Left ventricle myocardium inferior (tissue), 1 donor: ENCODE measurements around the gene FBLN5. TPM values are rescaled to one million over a fixed set of nuclear protein-coding genes. Genes with fewer than 3 reads are reported as not detected.
"Not testable (repeated sequence)": the region's sequence is repeated elsewhere in the genome, so short reads cannot be mapped to it uniquely, and the experiment has no call there.

ENCODE experiments used
- DNase-seq: peaks from one replicate; pipeline ENCODE4 v3.0.0-alpha.2; 2020
- H3K27ac ChIP-seq: fragments of 200-600 bp; replicated peaks from 2 replicates; pipeline ENCODE4 v1.8.0; 2021
- H3K27me3 ChIP-seq: fragments of 200-600 bp; 2 replicates; pipeline ENCODE4 v1.8.0; 2021; ENCODE audit warnings: low read depth
- H3K36me3 ChIP-seq: fragments of 200-600 bp; 2 replicates; pipeline ENCODE4 v1.8.0; 2021
- H3K4me1 ChIP-seq: fragments of 200-600 bp; 2 replicates; pipeline ENCODE4 v1.8.0; 2021
- H3K4me3 ChIP-seq: fragments of 200-600 bp; 2 replicates; pipeline ENCODE4 v1.8.0; 2021; ENCODE audit warnings: mild to moderate bottlenecking, moderate library complexity
- H3K9me3 ChIP-seq: fragments of 200-600 bp; replicated peaks from 2 replicates; pipeline ENCODE4 v1.8.0; 2021
- intact Hi-C: fragments of 100-400 bp; cut with micrococcal nuclease; formaldehyde crosslinking; loops from one replicate; pipeline ENCODE4 v1.11.0; 2022
- total RNA-seq: library from RNA; stranded (reverse); fragmentation: NEBNext Ultra II Directional; extraction: Animal tissue kit (Norgen Biotek cat#: 25700); gene quantifications from one replicate; pipeline ENCODE4 v1.2.1, GENCODE V29; 2021
- TF ChIP-seq, protein P1 (sequence below): fragments of 200-600 bp; IDR thresholded peaks from 2 replicates; pipeline ENCODE4 v1.8.0; 2021; ENCODE audit warnings: antibody characterized with exemption, mild to moderate bottlenecking, borderline replicate concordance
- donor health status: DM: no; HTN: yes; CAD: no; lungs with severe emphysema.

FBLN5 gene
- total RNA-seq, 1 donor from 2014 or later = 62.5 TPM

DNA sequence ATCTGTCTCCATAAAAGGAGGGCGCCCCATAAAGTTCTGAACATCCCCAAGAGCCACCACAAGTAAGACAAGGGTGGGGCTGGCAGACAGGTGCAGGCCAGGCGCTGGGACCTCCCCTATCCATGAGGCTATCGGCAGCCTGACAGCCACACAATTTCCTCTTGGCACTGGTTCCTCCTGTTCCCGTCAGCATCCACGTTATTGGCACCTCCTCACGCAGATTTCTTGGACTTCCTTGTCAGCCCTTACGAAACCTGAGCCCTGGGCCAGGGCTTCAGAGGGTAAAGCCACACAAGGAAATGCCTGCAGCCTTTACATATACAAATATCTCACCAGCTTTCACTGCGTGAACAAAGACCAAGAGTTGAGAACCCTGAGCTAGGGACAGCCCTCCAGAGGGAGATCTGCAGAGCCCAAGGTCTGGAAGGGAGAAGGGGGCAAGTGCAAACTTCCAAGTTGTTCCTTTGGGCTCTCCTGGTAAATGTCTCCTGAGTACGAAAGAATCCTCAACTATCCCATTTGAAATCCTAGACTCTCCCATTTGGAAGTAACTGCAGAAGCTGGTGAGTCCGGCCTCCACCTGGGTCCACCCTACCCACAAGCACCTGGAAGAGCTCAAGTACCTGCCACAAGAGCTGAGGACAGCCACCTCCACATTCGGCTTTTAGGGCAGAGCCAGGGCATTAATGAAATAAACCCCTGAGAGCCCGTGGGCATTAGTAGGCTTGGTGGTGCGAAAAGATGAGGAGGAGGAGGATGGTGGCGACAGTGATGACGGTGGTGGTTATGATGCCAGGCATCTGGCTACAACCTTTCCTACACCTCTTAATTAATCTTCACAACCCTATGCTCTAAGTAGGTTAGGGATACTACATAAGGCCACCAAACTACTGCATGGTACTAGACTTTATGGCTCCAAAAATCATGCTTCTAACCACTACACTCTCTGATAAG lies 74.7 kb downstream of the FBLN5 start:
- intact Hi-C loops = no loop called here
- Histone ChIP-seq H3K27ac (peak overlapping the region; percentile 64), H3K4me3 (no peak overlapping the region), H3K36me3 (peaks cover 33% of the 10 kb centered on the region), H3K9me3 (peaks cover 10% of the 10 kb centered on the region), H3K27me3 (peaks cover 42% of the 10 kb centered on the region), H3K4me1 (peaks cover 21% of the 10 kb centered on the region)
- TF ChIP-seq, protein P1, sequence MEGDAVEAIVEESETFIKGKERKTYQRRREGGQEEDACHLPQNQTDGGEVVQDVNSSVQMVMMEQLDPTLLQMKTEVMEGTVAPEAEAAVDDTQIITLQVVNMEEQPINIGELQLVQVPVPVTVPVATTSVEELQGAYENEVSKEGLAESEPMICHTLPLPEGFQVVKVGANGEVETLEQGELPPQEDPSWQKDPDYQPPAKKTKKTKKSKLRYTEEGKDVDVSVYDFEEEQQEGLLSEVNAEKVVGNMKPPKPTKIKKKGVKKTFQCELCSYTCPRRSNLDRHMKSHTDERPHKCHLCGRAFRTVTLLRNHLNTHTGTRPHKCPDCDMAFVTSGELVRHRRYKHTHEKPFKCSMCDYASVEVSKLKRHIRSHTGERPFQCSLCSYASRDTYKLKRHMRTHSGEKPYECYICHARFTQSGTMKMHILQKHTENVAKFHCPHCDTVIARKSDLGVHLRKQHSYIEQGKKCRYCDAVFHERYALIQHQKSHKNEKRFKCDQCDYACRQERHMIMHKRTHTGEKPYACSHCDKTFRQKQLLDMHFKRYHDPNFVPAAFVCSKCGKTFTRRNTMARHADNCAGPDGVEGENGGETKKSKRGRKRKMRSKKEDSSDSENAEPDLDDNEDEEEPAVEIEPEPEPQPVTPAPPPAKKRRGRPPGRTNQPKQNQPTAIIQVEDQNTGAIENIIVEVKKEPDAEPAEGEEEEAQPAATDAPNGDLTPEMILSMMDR = no peak
- DNase-seq = peak; percentile 72

DNA sequence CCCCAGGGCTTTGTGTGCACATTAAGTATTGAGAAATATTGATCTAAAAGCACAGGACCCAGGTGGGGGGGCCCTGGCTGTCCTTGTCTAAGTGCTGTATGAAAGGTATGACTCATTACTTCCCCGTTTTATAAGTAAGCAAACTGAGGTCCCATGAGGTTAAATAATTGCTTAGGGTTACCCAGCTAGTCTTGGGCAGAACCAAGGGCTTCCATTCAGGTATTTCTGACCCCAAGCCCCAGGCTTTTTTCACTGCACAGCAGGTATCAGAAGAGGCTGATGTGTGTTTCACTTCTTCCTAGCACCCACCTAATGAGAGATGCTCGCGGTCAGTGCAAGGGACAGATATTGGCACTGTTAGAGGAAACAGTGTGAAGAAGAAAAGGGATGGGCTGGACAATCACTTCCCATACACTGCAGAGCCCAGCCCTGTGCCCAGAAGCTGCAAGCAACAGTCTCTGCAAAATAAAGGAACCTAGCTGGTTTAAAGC lies 75.4 kb downstream of the FBLN5 start:
- Histone ChIP-seq H3K4me3 (no peak overlapping the region), H3K27ac (peak overlapping the region; percentile 63), H3K36me3 (peaks cover 31% of the 10 kb centered on the region), H3K27me3 (peaks cover 42% of the 10 kb centered on the region), H3K9me3 (peaks cover 13% of the 10 kb centered on the region), H3K4me1 (peaks cover 21% of the 10 kb centered on the region)
- no peak for DNase-seq
- TF ChIP-seq, protein P1 = no peak
- intact Hi-C loops = no loop called here

DNA sequence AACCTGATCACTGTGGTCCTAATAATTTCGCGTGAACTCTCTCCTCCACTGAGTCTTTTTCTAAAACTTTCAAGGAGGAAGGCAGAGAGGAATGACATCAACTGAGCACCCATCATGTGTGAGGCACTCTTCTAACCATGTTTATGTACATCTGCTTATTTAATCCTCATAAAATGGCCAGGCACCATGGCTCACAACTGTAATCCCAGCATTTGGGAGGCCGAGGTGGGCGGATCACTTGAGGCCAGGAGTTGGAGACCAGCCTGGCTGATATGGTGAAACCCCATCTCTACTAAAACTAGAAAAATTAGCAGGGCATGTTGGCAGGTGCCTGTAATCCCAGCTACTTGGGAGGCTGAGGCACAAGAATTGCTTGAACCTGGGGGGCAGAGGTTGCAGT lies 76.1 kb downstream of the FBLN5 start:
- peaks cover 21% of the 10 kb centered on the region for H3K4me1 ChIP-seq
- H3K4me3 ChIP-seq, DNase-seq, intact Hi-C loops: not testable (repeated sequence)
- peak overlapping the region; percentile 63 for H3K27ac ChIP-seq
- peaks cover 13% of the 10 kb centered on the region for H3K9me3 ChIP-seq
- H3K27me3 ChIP-seq = peaks cover 43% of the 10 kb centered on the region
- H3K36me3 ChIP-seq = peaks cover 27% of the 10 kb centered on the region

DNA sequence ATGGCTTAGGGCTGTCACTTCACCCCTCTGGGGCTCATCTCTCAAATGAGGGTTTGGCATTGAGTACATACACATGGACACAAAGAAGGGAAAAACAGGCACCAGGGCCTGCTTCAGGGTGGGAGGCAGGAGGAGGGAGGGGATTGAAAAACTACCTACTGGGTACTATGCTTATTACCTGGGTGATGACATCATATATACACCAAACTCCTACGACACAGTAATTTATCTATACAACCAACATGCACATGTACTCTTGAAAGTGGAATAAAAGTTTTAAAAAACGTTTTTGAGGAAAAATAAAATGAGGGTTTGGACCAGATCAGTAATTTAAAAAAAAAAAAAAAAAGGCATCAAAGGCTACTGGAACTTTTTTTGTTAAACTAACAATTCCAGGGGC lies 76.6 kb downstream of the FBLN5 start:
- intact Hi-C loops = no loop called here
- TF ChIP-seq, protein P1 = no peak
- Histone ChIP-seq H3K27me3 (peaks cover 45% of the 10 kb centered on the region), H3K9me3 (peaks cover 13% of the 10 kb centered on the region), H3K36me3 (peaks cover 27% of the 10 kb centered on the region), H3K27ac (peak overlapping the region; percentile 19), H3K4me3 (no peak overlapping the region), H3K4me1 (peaks cover 21% of the 10 kb centered on the region)
- DNase-seq = no peak

DNA sequence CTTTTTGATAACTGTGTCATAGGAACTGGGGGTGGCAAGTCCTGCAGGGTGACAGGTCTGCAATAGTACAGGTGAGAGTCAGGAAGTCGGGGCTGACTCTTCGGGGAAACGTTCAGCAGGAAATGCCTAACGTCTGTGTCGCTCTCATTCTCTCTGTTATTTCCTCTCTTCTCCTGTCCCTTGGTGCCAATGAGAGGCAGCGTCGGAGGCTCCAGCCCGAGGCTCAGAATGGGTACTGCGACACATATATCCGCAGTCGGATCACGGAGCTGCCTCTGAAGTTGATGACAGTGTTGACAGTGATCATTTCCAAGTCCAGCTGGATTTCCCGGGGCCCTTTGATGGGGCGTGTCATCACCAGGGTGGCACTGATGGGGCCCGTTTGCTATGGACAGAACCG lies 77.5 kb downstream of the FBLN5 start:
- H3K4me3 ChIP-seq = no peak overlapping the region
- intact Hi-C loops = no loop called here

More for the DNA sequence above, 77.5 kb downstream of the FBLN5 start:
- Histone ChIP-seq H3K27ac (peak overlapping the region; percentile 12), H3K27me3 (peaks cover 41% of the 10 kb centered on the region), H3K4me1 (peaks cover 21% of the 10 kb centered on the region), H3K36me3 (peaks cover 27% of the 10 kb centered on the region), H3K9me3 (peaks cover 13% of the 10 kb centered on the region)
- TF ChIP-seq, protein P1 = no peak
- DNase-seq = no peak
